Measurements from ENCODE around the gene LAMC2.

LAMC2 gene

DNA sequence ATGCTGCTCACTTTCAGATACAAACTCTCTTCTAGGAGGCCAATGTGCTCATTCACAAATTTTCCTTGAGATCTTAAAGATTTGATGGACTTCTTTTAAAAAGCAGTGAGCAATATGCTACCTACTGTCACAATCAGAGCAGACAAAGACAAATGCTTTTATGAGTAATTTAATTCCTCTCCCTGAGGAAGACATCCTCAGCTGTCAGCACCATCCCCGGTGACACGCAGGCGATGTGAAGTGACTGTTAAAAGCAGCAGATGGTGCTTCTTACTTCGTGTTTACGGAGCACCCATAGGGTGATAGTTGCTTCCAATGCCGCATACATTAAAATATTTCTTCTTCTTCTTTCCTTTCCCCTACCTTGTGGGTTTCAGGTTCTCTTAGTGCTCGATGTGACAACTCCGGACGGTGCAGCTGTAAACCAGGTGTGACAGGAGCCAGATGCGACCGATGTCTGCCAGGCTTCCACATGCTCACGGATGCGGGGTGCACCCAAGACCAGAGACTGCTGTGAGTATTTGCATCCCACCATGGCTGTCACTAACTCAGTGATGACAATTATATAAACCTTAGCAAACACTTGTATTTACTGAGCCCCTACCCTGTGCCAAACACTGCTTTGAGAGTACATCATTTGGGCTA lies 29.1 kb downstream of the LAMC2 start:
- no peak for DNase-seq

GRCh38 chr1:183215936-183216335 lies 29.9 kb downstream of the LAMC2 start:
- DNase-seq, result no peak

GRCh38 chr1:183218027-183218618 lies 32.1 kb downstream of the LAMC2 start:
- DNase-seq, result peak; percentile 81

DNA sequence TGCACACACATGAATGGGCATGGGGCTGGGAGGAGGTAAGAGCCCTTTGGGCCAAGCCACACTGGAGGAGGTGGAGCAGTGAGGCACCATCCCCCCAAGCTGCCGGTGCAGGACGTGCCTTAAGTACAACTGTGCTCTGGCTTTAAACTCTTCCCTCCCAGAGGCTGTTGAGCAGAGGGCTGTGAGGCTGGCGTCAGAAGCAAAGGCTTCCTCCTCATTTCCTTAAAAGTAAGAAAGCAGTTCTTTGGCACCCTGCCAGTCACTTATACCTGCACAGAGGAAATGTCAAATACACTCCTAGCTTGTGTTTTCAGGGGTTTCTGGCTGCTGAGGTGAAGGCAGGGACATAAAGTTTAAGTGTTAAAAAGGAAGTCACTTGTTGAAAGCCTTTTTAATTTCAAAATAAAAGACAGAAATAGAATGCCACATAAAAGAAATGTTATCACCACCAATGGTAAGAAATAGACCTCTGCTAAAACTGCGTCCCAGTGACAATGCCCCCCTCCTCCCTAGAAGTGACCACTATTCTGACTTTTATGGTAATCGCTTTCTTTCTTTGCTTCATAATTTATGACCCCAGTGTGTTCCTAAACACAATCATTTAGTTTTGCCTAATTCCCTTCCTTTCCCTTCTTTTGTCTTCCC lies 33.0 kb downstream of the LAMC2 start:
- peak; percentile 80 for DNase-seq

DNA sequence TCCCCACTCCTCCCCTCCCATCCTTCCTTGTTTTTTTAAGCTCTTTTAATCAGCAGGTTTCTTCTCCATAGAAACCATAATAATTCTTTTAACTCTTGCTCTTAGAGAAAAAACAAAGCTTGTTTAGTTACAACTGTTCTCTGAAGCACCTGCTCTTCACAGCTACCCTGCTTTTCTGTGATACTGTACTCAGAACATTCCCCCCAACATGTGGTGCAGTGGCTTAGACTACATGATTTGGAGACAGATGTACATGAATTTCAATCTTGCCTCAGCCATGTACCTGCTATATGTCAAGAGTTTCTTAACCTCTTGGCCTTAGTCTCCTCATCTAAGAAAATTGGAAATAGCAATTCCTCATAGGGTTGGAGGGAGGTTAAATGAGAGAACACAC lies 33.5 kb downstream of the LAMC2 start:
- DNase-seq, result no peak

GRCh38 chr1:183222909-183223308 lies 36.8 kb downstream of the LAMC2 start:
- DNase-seq, result no peak

DNA sequence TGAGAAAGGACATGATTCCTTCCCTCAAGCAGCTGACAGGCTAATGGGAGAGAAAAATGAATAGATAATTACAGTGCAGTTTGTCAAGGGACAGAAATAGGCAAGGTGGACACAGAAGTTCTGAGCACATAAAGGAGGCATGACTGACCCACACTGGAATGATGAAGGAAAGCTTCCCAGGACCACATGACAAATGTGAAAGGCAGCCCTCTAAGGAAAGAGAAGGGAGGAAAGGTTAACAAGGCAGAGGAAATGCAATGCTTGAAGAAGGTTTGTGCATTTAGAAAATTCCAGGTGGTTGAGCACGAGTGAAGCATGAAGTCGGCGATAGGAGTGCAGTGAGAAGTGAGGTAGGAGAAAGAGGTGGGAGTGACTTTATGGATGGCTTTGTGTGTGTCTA lies 37.4 kb downstream of the LAMC2 start:
- no peak for DNase-seq

DNA sequence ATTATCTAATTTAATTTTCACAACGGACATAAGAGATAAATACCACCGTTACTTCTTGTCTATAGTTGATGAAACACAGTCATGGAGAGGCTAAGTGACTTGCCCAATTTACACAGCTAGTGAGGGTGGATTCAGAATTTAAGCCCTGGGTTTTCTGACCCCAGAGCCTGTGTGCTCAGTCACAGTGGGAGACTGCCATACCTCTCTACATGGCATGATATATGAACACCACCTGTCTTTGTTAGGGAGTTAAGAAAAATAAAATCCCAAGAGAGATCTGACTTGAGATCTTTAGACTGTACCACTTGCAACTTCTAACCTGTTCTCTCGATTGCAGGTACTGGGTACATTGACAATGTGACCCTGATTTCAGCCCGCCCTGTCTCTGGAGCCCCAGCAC lies 40.3 kb downstream of the LAMC2 start:
- no peak for DNase-seq

- no peak for DNase-seq
Observed at GRCh38 chr1:183226963-183227362, 40.9 kb downstream of the LAMC2 start.

DNA sequence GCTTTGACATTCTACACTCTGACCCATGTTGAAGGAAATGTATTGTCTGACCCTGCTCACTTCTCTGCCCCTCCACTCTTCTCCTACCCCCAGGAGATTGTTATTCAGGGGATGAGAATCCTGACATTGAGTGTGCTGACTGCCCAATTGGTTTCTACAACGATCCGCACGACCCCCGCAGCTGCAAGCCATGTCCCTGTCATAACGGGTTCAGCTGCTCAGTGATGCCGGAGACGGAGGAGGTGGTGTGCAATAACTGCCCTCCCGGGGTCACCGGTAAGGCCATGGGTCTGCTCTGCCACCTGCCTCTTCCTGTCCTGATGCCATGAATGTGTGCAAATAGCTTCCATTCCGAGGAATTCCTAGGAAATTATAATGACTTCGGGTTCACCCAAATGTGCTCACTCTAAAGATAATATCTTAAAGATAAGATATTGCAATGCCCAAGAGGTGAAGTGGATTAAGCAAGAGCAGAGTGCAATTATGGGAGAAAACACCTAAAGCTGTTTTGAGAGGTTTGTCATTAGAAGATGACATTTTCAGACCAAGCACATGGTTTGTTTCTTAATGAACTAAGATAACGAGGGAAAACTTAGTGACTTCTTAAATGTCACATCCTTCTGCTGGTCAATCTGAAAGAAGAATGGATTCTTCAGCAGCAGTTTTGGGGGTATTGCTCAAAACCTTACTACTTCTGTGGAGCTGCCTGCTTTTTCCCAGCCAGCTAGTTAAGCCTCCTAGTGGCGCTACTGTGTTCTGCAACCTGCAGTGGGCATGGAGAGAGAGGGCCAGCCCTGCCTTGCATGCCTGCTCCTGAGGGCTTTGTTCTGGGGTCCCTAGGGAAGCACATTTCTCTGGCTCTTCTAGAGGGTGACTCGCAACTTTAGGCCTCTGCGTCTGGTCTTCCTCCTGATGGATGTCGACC lies 41.6 kb downstream of the LAMC2 start:
- DNase-seq, result peak; percentile 32

DNA sequence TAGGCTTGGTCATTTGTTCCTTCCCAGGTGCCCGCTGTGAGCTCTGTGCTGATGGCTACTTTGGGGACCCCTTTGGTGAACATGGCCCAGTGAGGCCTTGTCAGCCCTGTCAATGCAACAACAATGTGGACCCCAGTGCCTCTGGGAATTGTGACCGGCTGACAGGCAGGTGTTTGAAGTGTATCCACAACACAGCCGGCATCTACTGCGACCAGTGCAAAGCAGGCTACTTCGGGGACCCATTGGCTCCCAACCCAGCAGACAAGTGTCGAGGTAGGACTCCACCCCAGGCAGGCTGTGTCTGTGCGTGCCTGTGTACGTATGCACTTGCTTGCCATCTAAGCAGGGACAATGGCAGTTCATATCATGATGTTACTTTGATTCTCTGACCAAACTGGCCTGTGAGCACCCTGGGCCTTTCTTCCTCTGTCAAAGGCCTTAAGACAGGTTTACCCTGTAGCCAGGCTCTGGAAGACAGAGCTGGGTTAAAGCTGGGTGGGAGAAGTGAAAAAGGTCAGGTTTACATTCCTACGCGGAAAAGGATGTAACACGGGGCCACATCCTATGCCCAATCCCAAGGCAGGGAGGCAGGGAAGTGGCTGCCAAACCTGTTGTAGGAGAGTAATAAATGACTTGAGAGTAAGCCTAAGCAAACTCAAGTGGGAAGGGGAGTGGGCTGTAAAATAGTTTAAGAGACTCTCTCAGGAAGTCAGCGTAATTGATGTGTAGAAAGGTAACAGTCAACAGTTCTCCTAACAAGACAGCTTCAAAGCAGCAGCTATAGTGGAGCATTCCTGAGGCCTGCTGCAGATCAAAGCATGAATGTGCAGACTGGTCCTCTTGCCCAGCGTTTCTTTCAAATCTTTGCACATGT lies 42.5 kb downstream of the LAMC2 start:
- DNase-seq, result no peak

GRCh38 chr1:183230413-183230812 lies 44.3 kb downstream of the LAMC2 start:
- no peak for DNase-seq

- no peak for DNase-seq
Observed at GRCh38 chr1:183231545-183231944, 45.5 kb downstream of the LAMC2 start.

GRCh38 chr1:183233113-183233512 lies 47.0 kb downstream of the LAMC2 start:
- no peak for DNase-seq

- DNase-seq, result peak; percentile 84
Observed at GRCh38 chr1:183234660-183235476, 48.8 kb downstream of the LAMC2 start.

GRCh38 chr1:183235503-183235902 lies 49.4 kb downstream of the LAMC2 start:
- DNase-seq, result no peak

DNA sequence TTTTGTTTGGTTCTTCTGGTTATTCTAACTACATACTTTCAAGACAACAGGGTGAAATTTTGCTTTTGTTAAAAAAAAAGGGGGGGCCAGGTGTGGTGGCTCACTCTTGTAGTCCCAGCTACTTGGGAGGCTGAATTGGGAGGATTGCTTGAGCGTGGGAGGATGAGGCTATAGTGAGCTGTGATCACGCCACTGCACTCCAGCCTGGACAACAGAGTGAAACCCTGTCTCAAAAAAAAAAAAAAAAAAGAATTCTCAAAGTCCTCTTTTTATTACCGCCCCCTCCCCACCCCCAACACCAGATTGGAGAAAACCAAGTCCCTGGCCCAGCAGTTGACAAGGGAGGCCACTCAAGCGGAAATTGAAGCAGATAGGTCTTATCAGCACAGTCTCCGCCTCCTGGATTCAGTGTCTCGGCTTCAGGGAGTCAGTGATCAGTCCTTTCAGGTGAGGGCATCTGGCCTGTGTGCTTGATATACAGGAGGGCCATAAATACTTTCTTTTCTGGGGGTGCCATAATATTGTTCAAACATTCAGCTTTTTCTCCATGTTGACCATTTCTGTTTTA lies 50.2 kb downstream of the LAMC2 start:
- no peak for DNase-seq

DNA sequence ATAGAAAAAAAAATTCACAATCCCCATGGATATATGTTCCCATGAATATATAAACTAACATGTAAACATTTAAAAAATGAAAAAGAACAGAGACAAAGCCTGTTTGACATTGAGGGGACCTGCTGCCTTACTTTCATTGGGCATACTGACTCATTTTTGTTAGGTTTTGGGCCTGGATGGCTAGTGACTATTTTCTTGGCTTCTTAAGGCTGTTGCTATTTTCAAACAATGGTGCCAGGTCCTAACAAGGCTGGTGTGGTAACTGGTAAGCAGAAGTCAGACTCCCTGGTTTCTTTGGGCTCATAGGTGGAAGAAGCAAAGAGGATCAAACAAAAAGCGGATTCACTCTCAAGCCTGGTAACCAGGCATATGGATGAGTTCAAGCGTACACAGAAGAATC lies 51.0 kb downstream of the LAMC2 start:
- no peak for DNase-seq

DNA sequence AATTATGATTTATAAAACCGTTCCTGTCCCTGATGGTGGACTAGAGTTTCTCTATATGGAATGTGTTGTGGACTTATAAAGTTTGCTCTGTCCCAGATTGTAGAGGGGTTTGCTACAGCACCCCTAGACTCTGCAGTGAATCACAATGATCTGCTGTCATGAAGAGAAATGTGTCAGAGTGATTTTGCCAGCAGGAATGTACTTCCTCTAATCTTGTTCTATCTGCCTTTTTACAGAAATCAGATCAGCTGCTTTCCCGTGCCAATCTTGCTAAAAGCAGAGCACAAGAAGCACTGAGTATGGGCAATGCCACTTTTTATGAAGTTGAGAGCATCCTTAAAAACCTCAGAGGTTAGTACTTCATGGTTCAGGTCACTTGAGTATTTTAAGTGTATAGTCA lies 52.0 kb downstream of the LAMC2 start:
- DNase-seq, result no peak

DNA sequence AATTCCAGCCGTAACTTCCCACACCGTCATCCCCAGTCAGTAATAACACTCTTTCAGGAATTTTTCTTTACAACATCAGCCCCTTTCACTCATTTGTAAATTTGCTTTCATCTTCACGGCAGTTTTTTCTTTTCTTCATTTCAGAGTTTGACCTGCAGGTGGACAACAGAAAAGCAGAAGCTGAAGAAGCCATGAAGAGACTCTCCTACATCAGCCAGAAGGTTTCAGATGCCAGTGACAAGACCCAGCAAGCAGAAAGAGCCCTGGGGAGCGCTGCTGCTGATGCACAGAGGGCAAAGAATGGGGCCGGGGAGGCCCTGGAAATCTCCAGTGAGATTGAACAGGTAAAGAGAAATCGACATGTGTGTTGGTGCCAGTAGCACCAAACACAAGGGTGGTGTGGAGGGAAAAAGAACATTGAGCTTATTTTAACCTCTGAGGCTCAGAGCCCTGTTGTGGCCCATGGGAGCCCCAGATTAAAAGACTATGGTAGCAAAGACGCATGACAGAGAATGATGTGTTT lies 53.2 kb downstream of the LAMC2 start:
- DNase-seq, result no peak
